Stimulated activated CD8-positive, alpha-beta memory T cell treated with anti-CD3 and anti-CD28 coated beads, Interleukin-12 subunit alpha, Interleukin-12 subunit beta, amount 100 ng/mL, for 1 hour (primary cell): ENCODE measurements around the gene SIGLEC5.

Experiments
- DNase-seq: peaks from one replicate; pipeline ENCODE4 v3.0.0-alpha.2; 2020; ENCODE audit warnings: low read depth

SIGLEC5 gene

GRCh38 chr19:51589511-51589910, 40.7 kb downstream of the SIGLEC5 start:
- DNase-seq = no peak

GRCh38 chr19:51587264-51588191, 42.7 kb downstream of the SIGLEC5 start:
- no peak for DNase-seq

- no peak for DNase-seq
Measured at GRCh38 chr19:51586799-51587198, 43.4 kb downstream of the SIGLEC5 start.

GRCh38 chr19:51586103-51586728, 44.0 kb downstream of the SIGLEC5 start:
- DNase-seq = no peak

GRCh38 chr19:51576850-51577249, 53.4 kb downstream of the SIGLEC5 start:
- DNase-seq = no peak

GRCh38 chr19:51573331-51573730, 56.9 kb downstream of the SIGLEC5 start:
- DNase-seq = no peak

GRCh38 chr19:51572908-51573307, 57.3 kb downstream of the SIGLEC5 start:
- no peak for DNase-seq

- DNase-seq = no peak
Measured at GRCh38 chr19:51572410-51572809, 57.8 kb downstream of the SIGLEC5 start.

GRCh38 chr19:51571599-51571998, 58.6 kb downstream of the SIGLEC5 start:
- DNase-seq = no peak

GRCh38 chr19:51570962-51571575, 59.1 kb downstream of the SIGLEC5 start, which contains the start of gene ZNF175:
Gene ZNF175 (plus strand): TSS chr19:51571283. CDS start chr19:51573330, 2,047 bp downstream.
- DNase-seq = peak; percentile 76

GRCh38 chr19:51568456-51568855, 61.7 kb downstream of the SIGLEC5 start:
- no peak for DNase-seq

- no peak for DNase-seq
Measured at GRCh38 chr19:51567583-51567982, 62.6 kb downstream of the SIGLEC5 start.

- no peak for DNase-seq
Measured at GRCh38 chr19:51566489-51567100, 63.6 kb downstream of the SIGLEC5 start.

GRCh38 chr19:51565583-51565982, 64.6 kb downstream of the SIGLEC5 start:
- DNase-seq = no peak

GRCh38 chr19:51564791-51565190, 65.4 kb downstream of the SIGLEC5 start:
- DNase-seq = no peak
